Effector memory CD4-positive, alpha-beta T cell (primary cell): ENCODE measurements around the gene SSX4B.
"Not testable (repeated sequence)": the region's sequence is repeated elsewhere in the genome, so short reads cannot be mapped to it uniquely, and the experiment has no call there.

ENCODE experiments used
- DNase-seq, 3 donors: peaks; one replicate each; pipeline ENCODE4 v3.0.0-alpha.2; 2020
- H3K27ac ChIP-seq: 2 replicates; pipeline ENCODE4 v1.7.0; 2013; ENCODE audit warnings: mild to moderate bottlenecking, low read length, moderate library complexity; ENCODE audit not compliant: insufficient read depth, poor library complexity, severe bottlenecking
- H3K27me3 ChIP-seq: replicated peaks from 2 replicates; pipeline ENCODE4 v1.7.0; 2013; ENCODE audit warnings: mild to moderate bottlenecking, low read length; ENCODE audit not compliant: insufficient read depth, control insufficient read depth, poor library complexity, severe bottlenecking
- H3K36me3 ChIP-seq: 2 replicates; pipeline ENCODE4 v1.7.0; 2013; ENCODE audit warnings: mild to moderate bottlenecking, low read length, moderate library complexity; ENCODE audit not compliant: control insufficient read depth, insufficient read depth
- H3K4me1 ChIP-seq: 2 replicates; pipeline ENCODE4 v1.7.0; 2013; ENCODE audit warnings: low read length, mild to moderate bottlenecking; ENCODE audit not compliant: control insufficient read depth, insufficient read depth, poor library complexity, severe bottlenecking
- H3K4me3 ChIP-seq: 2 replicates; pipeline ENCODE4 v1.7.0; 2013; ENCODE audit warnings: low read length, low read depth, mild to moderate bottlenecking; ENCODE audit not compliant: insufficient read depth, poor library complexity, severe bottlenecking
- H3K9me3 ChIP-seq: 2 replicates; pipeline ENCODE4 v1.7.0; 2013; ENCODE audit warnings: mild to moderate bottlenecking, low read length, moderate library complexity; ENCODE audit not compliant: control insufficient read depth
- total RNA-seq, 3 donors: gene quantifications; one replicate each; lab custom pipeline; 2026; lab: John Stamatoyannopoulos, UW

SSX4B gene
- 0 reads per million in 3 donors for total RNA-seq

- not testable (repeated sequence) for H3K4me3 ChIP-seq, DNase-seq, H3K9me3 ChIP-seq, H3K27me3 ChIP-seq, H3K36me3 ChIP-seq, H3K4me1 ChIP-seq, H3K27ac ChIP-seq
Observed at GRCh38 chrX:48411860-48412259, at the start of gene SSX4B. Gene SSX4B, minus strand, starts transcription at chrX:48411960. Its CDS starts 588 bp downstream, at chrX:48411372.

- DNase-seq: no peak
- Histone ChIP-seq H3K27ac (no peak overlapping the region), H3K9me3 (no peaks in the 10 kb centered on the region), H3K27me3 (no peaks in the 10 kb centered on the region), H3K36me3 (peaks cover 7% of the 10 kb centered on the region), H3K4me3 (no peak overlapping the region), H3K4me1 (no peaks in the 10 kb centered on the region)
Observed at GRCh38 chrX:48460606-48461005, 48.8 kb upstream of the SSX4B start.

- DNase-seq: no peak
- H3K36me3 ChIP-seq: peaks cover 7% of the 10 kb centered on the region
- H3K9me3 ChIP-seq: no peaks in the 10 kb centered on the region
- H3K27ac ChIP-seq: no peak overlapping the region
- no peak overlapping the region for H3K4me3 ChIP-seq
- no peaks in the 10 kb centered on the region for H3K27me3 ChIP-seq
- no peaks in the 10 kb centered on the region for H3K4me1 ChIP-seq
Observed at GRCh38 chrX:48460031-48460430, 48.3 kb upstream of the SSX4B start.

GRCh38 chrX:48459483-48459882 is 47.7 kb upstream of the SSX4B start:
- Histone ChIP-seq H3K27ac (no peak overlapping the region), H3K4me3 (no peak overlapping the region), H3K36me3 (peaks cover 7% of the 10 kb centered on the region), H3K27me3 (no peaks in the 10 kb centered on the region), H3K9me3 (no peaks in the 10 kb centered on the region), H3K4me1 (no peaks in the 10 kb centered on the region)
- DNase-seq: no peak

- H3K4me3 ChIP-seq: no peak overlapping the region
- H3K27ac ChIP-seq: no peak overlapping the region
- H3K9me3 ChIP-seq: no peaks in the 10 kb centered on the region
- H3K36me3 ChIP-seq: peaks cover 7% of the 10 kb centered on the region
- no peaks in the 10 kb centered on the region for H3K4me1 ChIP-seq
- H3K27me3 ChIP-seq: no peaks in the 10 kb centered on the region
- DNase-seq: no peak
Observed at GRCh38 chrX:48458711-48459110, 47.0 kb upstream of the SSX4B start.

- H3K4me1 ChIP-seq: no peaks in the 10 kb centered on the region
- DNase-seq: no peak
- H3K27ac ChIP-seq: no peak overlapping the region
- no peaks in the 10 kb centered on the region for H3K27me3 ChIP-seq
- no peak overlapping the region for H3K4me3 ChIP-seq
- H3K36me3 ChIP-seq: peaks cover 7% of the 10 kb centered on the region
- no peaks in the 10 kb centered on the region for H3K9me3 ChIP-seq
Observed at GRCh38 chrX:48456628-48457331, 45.0 kb upstream of the SSX4B start.

GRCh38 chrX:48451708-48452107 is 39.9 kb upstream of the SSX4B start:
- DNase-seq: no peak
- Histone ChIP-seq H3K4me1 (no peaks in the 10 kb centered on the region), H3K9me3 (no peaks in the 10 kb centered on the region)

GRCh38 chrX:48450076-48450475 is 38.3 kb upstream of the SSX4B start:
- H3K27me3 ChIP-seq: no peaks in the 10 kb centered on the region
- no peaks in the 10 kb centered on the region for H3K4me1 ChIP-seq
- H3K36me3 ChIP-seq: no peaks in the 10 kb centered on the region
- H3K4me3 ChIP-seq: no peak overlapping the region
- DNase-seq: no peak
- H3K9me3 ChIP-seq: no peaks in the 10 kb centered on the region
- no peak overlapping the region for H3K27ac ChIP-seq

More at GRCh38 chrX:48451708-48452107, 39.9 kb upstream of the SSX4B start:
- no peaks in the 10 kb centered on the region for H3K27me3 ChIP-seq
- no peak overlapping the region for H3K27ac ChIP-seq
- no peaks in the 10 kb centered on the region for H3K36me3 ChIP-seq
- no peak overlapping the region for H3K4me3 ChIP-seq

- not testable (repeated sequence) for H3K4me3 ChIP-seq, H3K4me1 ChIP-seq, H3K9me3 ChIP-seq, H3K27me3 ChIP-seq, DNase-seq, H3K36me3 ChIP-seq, H3K27ac ChIP-seq
Observed at GRCh38 chrX:48447201-48447600, 35.4 kb upstream of the SSX4B start.

- not testable (repeated sequence) for H3K4me3 ChIP-seq, DNase-seq, H3K27me3 ChIP-seq, H3K4me1 ChIP-seq, H3K36me3 ChIP-seq, H3K27ac ChIP-seq, H3K9me3 ChIP-seq
Observed at GRCh38 chrX:48433713-48434112, 22.0 kb upstream of the SSX4B start.
